Duodenal mucosa (tissue), 2 donors: Measurements from ENCODE around the gene HMG20B.

Source experiments
- H3K27ac ChIP-seq: one replicate; pipeline ENCODE4 v1.7.0; 2013; ENCODE audit warnings: low read depth, low read length
- H3K27me3 ChIP-seq, 2 donors: one replicate each; pipeline ENCODE4 v1.7.0; 2013; ENCODE audit warnings: low read length in 2 of 2, control low read depth in 1 of 2; ENCODE audit not compliant: insufficient read depth in 2 of 2, control insufficient read depth in 1 of 2
- H3K36me3 ChIP-seq, 2 donors: one replicate each; pipeline ENCODE4 v1.7.0; 2013; ENCODE audit warnings: low read length in 2 of 2, control low read depth in 1 of 2; ENCODE audit not compliant: insufficient read depth in 2 of 2, control insufficient read depth in 1 of 2
- H3K4me1 ChIP-seq, 2 donors: one replicate each; pipeline ENCODE4 v1.7.0; 2013; ENCODE audit warnings: low read length in 2 of 2, control low read depth in 1 of 2; ENCODE audit not compliant: insufficient read depth in 2 of 2, control insufficient read depth in 1 of 2
- H3K4me3 ChIP-seq, 2 donors: one replicate each; pipeline ENCODE4 v1.7.0; 2013; ENCODE audit warnings: low read length in 2 of 2, low read depth in 1 of 2
- H3K9ac ChIP-seq, 2 donors: one replicate each; pipeline ENCODE4 v1.7.0; 2013; ENCODE audit warnings: low read length in 2 of 2, low read depth in 1 of 2
- H3K9me3 ChIP-seq, 2 donors: one replicate each; pipeline ENCODE4 v1.7.0; 2013; ENCODE audit warnings: low read length in 2 of 2, control low read depth in 1 of 2; ENCODE audit not compliant: control insufficient read depth in 1 of 2

Gene HMG20B

GRCh38 chr19:3546119-3546518 lies 26.6 kb upstream of the HMG20B start:
- Histone ChIP-seq H3K27me3 (no peaks in the 10 kb centered on the region), H3K9me3 (no peaks in the 10 kb centered on the region), H3K4me1 (no peaks in the 10 kb centered on the region), H3K27ac (no peak overlapping the region), H3K36me3 (peaks cover 0 to 22% of the 10 kb centered on the region in 2 donors), H3K4me3 (no peak overlapping the region), H3K9ac (no peak overlapping the region)

- H3K9me3 ChIP-seq, result no peaks in the 10 kb centered on the region
- H3K9ac ChIP-seq, result no peak overlapping the region
- no peaks in the 10 kb centered on the region for H3K4me1 ChIP-seq
- H3K36me3 ChIP-seq, result peaks cover 0 to 22% of the 10 kb centered on the region in 2 donors
- H3K4me3 ChIP-seq, result no peak overlapping the region
- H3K27ac ChIP-seq, result no peak overlapping the region
- H3K27me3 ChIP-seq, result no peaks in the 10 kb centered on the region
Observed at GRCh38 chr19:3547301-3547731, 25.4 kb upstream of the HMG20B start.

GRCh38 chr19:3547767-3548282 lies 24.9 kb upstream of the HMG20B start:
- Histone ChIP-seq H3K9me3 (no peaks in the 10 kb centered on the region), H3K36me3 (peaks cover 0 to 22% of the 10 kb centered on the region in 2 donors), H3K27me3 (no peaks in the 10 kb centered on the region), H3K9ac (no peak overlapping the region), H3K27ac (no peak overlapping the region), H3K4me3 (no peak overlapping the region), H3K4me1 (no peaks in the 10 kb centered on the region)

GRCh38 chr19:3548606-3549005 lies 24.1 kb upstream of the HMG20B start:
- no peak overlapping the region for H3K4me3 ChIP-seq
- no peaks in the 10 kb centered on the region for H3K4me1 ChIP-seq
- peaks cover 0 to 22% of the 10 kb centered on the region in 2 donors for H3K36me3 ChIP-seq
- H3K27ac ChIP-seq, result no peak overlapping the region
- no peak overlapping the region for H3K9ac ChIP-seq
- no peaks in the 10 kb centered on the region for H3K27me3 ChIP-seq
- H3K9me3 ChIP-seq, result no peaks in the 10 kb centered on the region

- H3K27ac ChIP-seq, result no peak overlapping the region
- no peak overlapping the region for H3K4me3 ChIP-seq
- H3K36me3 ChIP-seq, result peaks cover 0 to 22% of the 10 kb centered on the region in 2 donors
- no peaks in the 10 kb centered on the region for H3K27me3 ChIP-seq
- H3K9ac ChIP-seq, result no peak overlapping the region
- H3K4me1 ChIP-seq, result peaks cover 4 to 9% of the 10 kb centered on the region in 2 donors
- H3K9me3 ChIP-seq, result no peaks in the 10 kb centered on the region
Observed at GRCh38 chr19:3549816-3550215, 22.9 kb upstream of the HMG20B start.

GRCh38 chr19:3550947-3551791 lies 21.6 kb upstream of the HMG20B start:
- Histone ChIP-seq H3K9me3 (no peaks in the 10 kb centered on the region), H3K4me3 (no peak overlapping the region), H3K9ac (no peak overlapping the region), H3K27me3 (no peaks in the 10 kb centered on the region), H3K4me1 (peaks cover 14 to 22% of the 10 kb centered on the region in 2 donors), H3K36me3 (peaks cover 0 to 12% of the 10 kb centered on the region in 2 donors), H3K27ac (no peak overlapping the region)

GRCh38 chr19:3551792-3552095 lies 21.0 kb upstream of the HMG20B start:
- no peak overlapping the region for H3K9ac ChIP-seq
- no peak overlapping the region for H3K27ac ChIP-seq
- no peaks in the 10 kb centered on the region for H3K9me3 ChIP-seq
- H3K4me1 ChIP-seq, result peaks cover 19 to 27% of the 10 kb centered on the region in 2 donors
- no peak overlapping the region for H3K4me3 ChIP-seq
- H3K36me3 ChIP-seq, result peaks cover 0 to 8% of the 10 kb centered on the region in 2 donors
- H3K27me3 ChIP-seq, result no peaks in the 10 kb centered on the region

GRCh38 chr19:3554254-3555083 lies 18.3 kb upstream of the HMG20B start:
- H3K4me1 ChIP-seq, result peaks cover 23 to 36% of the 10 kb centered on the region in 2 donors
- H3K4me3 ChIP-seq, result peak overlapping the region in 1 of 2 donors; percentile 16

GRCh38 chr19:3555653-3556422 lies 16.9 kb upstream of the HMG20B start:
- Histone ChIP-seq H3K27ac (peak overlapping the region; percentile 26), H3K9ac (peak overlapping the region; percentile 65 to 73), H3K4me3 (peak overlapping the region; percentile 80 to 86), H3K27me3 (no peaks in the 10 kb centered on the region), H3K9me3 (no peaks in the 10 kb centered on the region), H3K4me1 (peaks cover 23 to 36% of the 10 kb centered on the region in 2 donors), H3K36me3 (peaks cover 0 to under 1% of the 10 kb centered on the region in 2 donors)

More at GRCh38 chr19:3554254-3555083, 18.3 kb upstream of the HMG20B start:
- no peaks in the 10 kb centered on the region for H3K9me3 ChIP-seq
- H3K9ac ChIP-seq, result peak overlapping the region; percentile 5 to 6
- peak overlapping the region; percentile 55 for H3K27ac ChIP-seq
- H3K27me3 ChIP-seq, result no peaks in the 10 kb centered on the region
- peaks cover 0 to 4% of the 10 kb centered on the region in 2 donors for H3K36me3 ChIP-seq
